Ishikawa (cell line): ENCODE measurements around the gene KCNMB1.

ENCODE experiments used
- CREB1 ChIP-seq: IDR thresholded peaks from 2 replicates; pipeline ENCODE4 v1.6.1; 2012; ENCODE audit warnings: low read depth
- EP300 ChIP-seq: IDR thresholded peaks from 2 replicates; pipeline ENCODE4 v1.6.1; 2012; ENCODE audit warnings: borderline replicate concordance
- MAX ChIP-seq: IDR thresholded peaks from 2 replicates; pipeline ENCODE4 v1.6.1; 2012
- RAD21 ChIP-seq: IDR thresholded peaks from 2 replicates; pipeline ENCODE4 v1.6.1; 2012; ENCODE audit warnings: low read depth
- TCF12 ChIP-seq: IDR thresholded peaks from 2 replicates; pipeline ENCODE4 v1.6.1; 2012; ENCODE audit warnings: low read depth
- TEAD4 ChIP-seq: IDR thresholded peaks from 2 replicates; pipeline ENCODE4 v1.6.1; 2012
- YY1 ChIP-seq: IDR thresholded peaks from 2 replicates; pipeline ENCODE4 v1.6.1; 2012; ENCODE audit warnings: low read depth
- TF ChIP-seq, protein P1 (sequence below): IDR thresholded peaks from 2 replicates; pipeline ENCODE4 v1.6.1; 2012; ENCODE audit warnings: low read depth, mild to moderate bottlenecking

- no peak for TF ChIP-seq MAX
- TF ChIP-seq YY1 = no peak
- no peak for TF ChIP-seq EP300
- TF ChIP-seq, protein P1, sequence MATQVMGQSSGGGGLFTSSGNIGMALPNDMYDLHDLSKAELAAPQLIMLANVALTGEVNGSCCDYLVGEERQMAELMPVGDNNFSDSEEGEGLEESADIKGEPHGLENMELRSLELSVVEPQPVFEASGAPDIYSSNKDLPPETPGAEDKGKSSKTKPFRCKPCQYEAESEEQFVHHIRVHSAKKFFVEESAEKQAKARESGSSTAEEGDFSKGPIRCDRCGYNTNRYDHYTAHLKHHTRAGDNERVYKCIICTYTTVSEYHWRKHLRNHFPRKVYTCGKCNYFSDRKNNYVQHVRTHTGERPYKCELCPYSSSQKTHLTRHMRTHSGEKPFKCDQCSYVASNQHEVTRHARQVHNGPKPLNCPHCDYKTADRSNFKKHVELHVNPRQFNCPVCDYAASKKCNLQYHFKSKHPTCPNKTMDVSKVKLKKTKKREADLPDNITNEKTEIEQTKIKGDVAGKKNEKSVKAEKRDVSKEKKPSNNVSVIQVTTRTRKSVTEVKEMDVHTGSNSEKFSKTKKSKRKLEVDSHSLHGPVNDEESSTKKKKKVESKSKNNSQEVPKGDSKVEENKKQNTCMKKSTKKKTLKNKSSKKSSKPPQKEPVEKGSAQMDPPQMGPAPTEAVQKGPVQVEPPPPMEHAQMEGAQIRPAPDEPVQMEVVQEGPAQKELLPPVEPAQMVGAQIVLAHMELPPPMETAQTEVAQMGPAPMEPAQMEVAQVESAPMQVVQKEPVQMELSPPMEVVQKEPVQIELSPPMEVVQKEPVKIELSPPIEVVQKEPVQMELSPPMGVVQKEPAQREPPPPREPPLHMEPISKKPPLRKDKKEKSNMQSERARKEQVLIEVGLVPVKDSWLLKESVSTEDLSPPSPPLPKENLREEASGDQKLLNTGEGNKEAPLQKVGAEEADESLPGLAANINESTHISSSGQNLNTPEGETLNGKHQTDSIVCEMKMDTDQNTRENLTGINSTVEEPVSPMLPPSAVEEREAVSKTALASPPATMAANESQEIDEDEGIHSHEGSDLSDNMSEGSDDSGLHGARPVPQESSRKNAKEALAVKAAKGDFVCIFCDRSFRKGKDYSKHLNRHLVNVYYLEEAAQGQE = no peak
- TF ChIP-seq TEAD4 = no peak
- TF ChIP-seq RAD21 = no peak
- TF ChIP-seq TCF12 = no peak
- TF ChIP-seq CREB1 = no peak
These were observed 37.6 kb upstream of the KCNMB1 start for GRCh38 chr5:170426786-170427185.
